Endothelial cell of umbilical vein (primary cell): ENCODE measurements around the gene MRPL53. TPM values are rescaled to one million over a fixed set of nuclear protein-coding genes. Genes with fewer than 3 reads are reported as not detected.

Experiments
- BruUV-seq: library from RNA; stranded (reverse); fragments of 400-500 nt; replicated peaks from 2 replicates; lab custom pipeline; 2021; lab: Mats Ljungman, UMichigan
- CTCF ChIA-PET: fragments of 300-600, 350-600 bp; sonication (Branson Sonifier 250); formaldehyde crosslinking; loops from one replicate; lab custom pipeline; 2021; ENCODE audit warnings: antibody characterized with exemption, inconsistent platforms; lab: Charles Lee
- POLR2A ChIA-PET: fragments of 300-600, 350-600 bp; sonication (Branson Sonifier 250); formaldehyde crosslinking; loops from one replicate; lab custom pipeline; 2021; ENCODE audit warnings: antibody characterized with exemption, inconsistent platforms; lab: Charles Lee
- DNase-seq: peaks from one replicate; pipeline ENCODE4 v3.0.0-alpha.2; 2011; ENCODE audit warnings: low read depth, low spot score
- FAIRE-seq: peaks from 2 replicates; lab custom pipeline; 2011; peaks lifted over from hg19 to GRCh38; lab: Jason Lieb, UNC
- H2AFZ ChIP-seq: 2 replicates; pipeline ENCODE4 v1.6.0; 2012; ENCODE audit warnings: low read depth, low read length, control low read depth, inconsistent platforms
- H3K27ac ChIP-seq: 2 replicates; pipeline ENCODE4 v1.5.1; 2011; ENCODE audit warnings: low read depth, mild to moderate bottlenecking, control low read depth, low read length, moderate library complexity; ENCODE audit not compliant: insufficient read depth
- H3K27me3 ChIP-seq, 2 experiments: 2 replicates each; pipeline versions ENCODE4 v1.6.0 to v1.6.1; 2011; ENCODE audit warnings: low read length in 2 of 2, mixed read lengths in 1 of 2; ENCODE audit not compliant: control insufficient read depth in 2 of 2, insufficient read depth in 2 of 2
- H3K36me3 ChIP-seq, 2 experiments: 2 replicates in 1 of 2; 3 replicates in 1 of 2; pipeline ENCODE4 v1.5.1; 2011; ENCODE audit warnings: low read length in 2 of 2, mild to moderate bottlenecking in 1 of 2, moderate library complexity in 1 of 2; ENCODE audit not compliant: control insufficient read depth in 2 of 2, insufficient read depth in 2 of 2; ENCODE audit errors: extremely low read depth in 1 of 2
- H3K4me1 ChIP-seq: 3 replicates; pipeline ENCODE4 v1.5.1; 2011; ENCODE audit warnings: mild to moderate bottlenecking, low read length; ENCODE audit not compliant: control insufficient read depth, insufficient read depth; ENCODE audit errors: extremely low read depth
- H3K4me2 ChIP-seq: 2 replicates; pipeline ENCODE4 v1.6.1; 2011; ENCODE audit warnings: low read length, control low read depth, mixed read lengths; ENCODE audit not compliant: insufficient read depth
- H3K4me3 ChIP-seq, 3 experiments: fragments of 200-600 bp in 1 of 3; sonication (generic), shearing (Covaris generic) in 1 of 3; replicated peaks in 1 of 3; 2 replicates each; pipeline ENCODE4 v1.5.1; 2011 to 2016; ENCODE audit warnings: control low read depth in 3 of 3, low read length in 3 of 3, mild to moderate bottlenecking in 2 of 3, inconsistent platforms in 1 of 3, low read depth in 1 of 3, moderate library complexity in 1 of 3; ENCODE audit not compliant: insufficient read depth in 1 of 3
- H3K79me2 ChIP-seq: 2 replicates; pipeline ENCODE4 v1.6.0; 2012; ENCODE audit warnings: low read length, inconsistent platforms; ENCODE audit not compliant: control insufficient read depth, insufficient read depth
- H3K9ac ChIP-seq: replicated peaks from 2 replicates; pipeline ENCODE3; 2011; ENCODE audit warnings: low read length, control low read depth; ENCODE audit not compliant: insufficient read depth; ENCODE audit errors: extremely low read depth
- H3K9me1 ChIP-seq: replicated peaks from 3 replicates; pipeline ENCODE4 v1.6.0; 2011; ENCODE audit warnings: mild to moderate bottlenecking, low read length; ENCODE audit not compliant: control insufficient read depth, insufficient read depth; ENCODE audit errors: extremely low read depth
- H3K9me3 ChIP-seq: replicated peaks from 2 replicates; pipeline ENCODE4 v1.5.1; 2012; ENCODE audit warnings: low read length, inconsistent platforms; ENCODE audit not compliant: control insufficient read depth, insufficient read depth
- H4K20me1 ChIP-seq: replicated peaks from 2 replicates; pipeline ENCODE3; 2011; ENCODE audit warnings: mild to moderate bottlenecking, low read length; ENCODE audit not compliant: control insufficient read depth, insufficient read depth; ENCODE audit errors: extremely low read depth
- CTCF ChIP-seq, 2 donors: IDR thresholded peaks; 1 replicate in 1 of 2; 2 replicates in 1 of 2; pipeline ENCODE4 v1.5.1; 2011; ENCODE audit warnings: low read length in 2 of 2, mild to moderate bottlenecking in 2 of 2, moderate library complexity in 2 of 2, control low read depth in 1 of 2, inconsistent platforms in 1 of 2, low read depth in 1 of 2; ENCODE audit not compliant: insufficient read depth in 1 of 2; ENCODE audit errors: extremely low read depth in 1 of 2
- GATA2 ChIP-seq: IDR thresholded peaks from 2 replicates; pipeline ENCODE4 v1.7.0; 2011; ENCODE audit warnings: low read depth, mild to moderate bottlenecking, moderate library complexity, mixed read lengths, low read length; ENCODE audit not compliant: insufficient read length, insufficient read depth
- dilution Hi-C: fragments of 300-500 bp; cut with MboI; formaldehyde crosslinking; loops from one replicate; pipeline ENCODE4 v1.15.0; 2019; ENCODE audit warnings: low sequenced_read_pairs; ENCODE audit not compliant: extremely low pct_ligation_motif_present
- intact Hi-C: fragments of 100-400 bp; cut with micrococcal nuclease; formaldehyde crosslinking; loops from one replicate; pipeline ENCODE4 v1.10.0; 2022
- polyA plus RNA-seq, 4 experiments: library from polyadenylated mRNA; depleted of rRNA in 3 of 4; stranded (reverse) in 3 of 4; unstranded in 1 of 4; fragments of >200 nt; gene quantifications; 2 replicates each; pipeline versions ENCODE4 v1.2.1 to v1.2.3, GENCODE V29; 2011 to 2012; ENCODE audit warnings: missing spikeins in 1 of 4
- total RNA-seq: library from RNA; stranded (reverse); gene quantifications from 2 replicates; pipeline ENCODE4 v1.2.3, GENCODE V29; 2021

Gene MRPL53
- total and polyA plus RNA-seq, 2 donors (not counting 3 experiments of a cell fraction or from before 2014, with no cell fraction given) = 68.7 to 69.7 TPM

GRCh38 chr2:74458938-74459363 lies 13.5 kb downstream of the MRPL53 start:
- Histone ChIP-seq H3K9me3 (no peaks in the 10 kb centered on the region), H3K4me3 (peak overlapping the region; percentile 80 to 87 (median 82)), H3K9me1 (no peaks in the 10 kb centered on the region), H3K4me1 (peaks cover 22% of the 10 kb centered on the region), H3K79me2 (peaks cover 7% of the 10 kb centered on the region), H3K4me2 (peak overlapping the region; percentile 84), H4K20me1 (no peaks in the 10 kb centered on the region), H3K27me3 (no peaks in the 10 kb centered on the region), H2AFZ (no peak overlapping the region), H3K27ac (peak overlapping the region; percentile 8), H3K9ac (peak overlapping the region; percentile 74), H3K36me3 (peaks cover 0 to 12% of the 10 kb centered on the region in 2 experiments)
- no TSS peak for BruUV-seq
- dilution Hi-C loops = no loop called here
- FAIRE-seq = no peak
- intact Hi-C loops = loop anchor here (1.0 kb wide), 2 partner anchors 23 to 70 kb away; partner anchors contain the start of genes AUP1, CCDC142 and HTRA2
- CTCF ChIA-PET = interaction anchor here (0.7 to 2.3 kb wide), 8 partner anchors 9 to 124 kb away, joined by 3 to 7 read pairs (median 3); partner anchors contain the start of genes CCDC142, LBX2 and TTC31
- no peak for DNase-seq
- TF ChIP-seq CTCF (IDR thresholded peaks at IDR 0.05; ENCODE audit: extremely low read depth in 1 of 2, insufficient read depth in 1 of 2, low read depth in 1 of 2, low read length in 2 of 2) (no peak), GATA2 (no peak)
- POLR2A ChIA-PET = interaction anchor here (0.9 to 1.3 kb wide), 3 partner anchors 9 to 71 kb away, joined by 3 read pairs; partner anchors contain the start of gene HTRA2
